ENCODE data around the gene PRR11. TPM values are rescaled to one million over a fixed set of nuclear protein-coding genes. Genes with fewer than 3 reads are reported as not detected.

Gene PRR11
- 53.4 and 66.4 TPM in 2 replicates for total RNA-seq

DNA sequence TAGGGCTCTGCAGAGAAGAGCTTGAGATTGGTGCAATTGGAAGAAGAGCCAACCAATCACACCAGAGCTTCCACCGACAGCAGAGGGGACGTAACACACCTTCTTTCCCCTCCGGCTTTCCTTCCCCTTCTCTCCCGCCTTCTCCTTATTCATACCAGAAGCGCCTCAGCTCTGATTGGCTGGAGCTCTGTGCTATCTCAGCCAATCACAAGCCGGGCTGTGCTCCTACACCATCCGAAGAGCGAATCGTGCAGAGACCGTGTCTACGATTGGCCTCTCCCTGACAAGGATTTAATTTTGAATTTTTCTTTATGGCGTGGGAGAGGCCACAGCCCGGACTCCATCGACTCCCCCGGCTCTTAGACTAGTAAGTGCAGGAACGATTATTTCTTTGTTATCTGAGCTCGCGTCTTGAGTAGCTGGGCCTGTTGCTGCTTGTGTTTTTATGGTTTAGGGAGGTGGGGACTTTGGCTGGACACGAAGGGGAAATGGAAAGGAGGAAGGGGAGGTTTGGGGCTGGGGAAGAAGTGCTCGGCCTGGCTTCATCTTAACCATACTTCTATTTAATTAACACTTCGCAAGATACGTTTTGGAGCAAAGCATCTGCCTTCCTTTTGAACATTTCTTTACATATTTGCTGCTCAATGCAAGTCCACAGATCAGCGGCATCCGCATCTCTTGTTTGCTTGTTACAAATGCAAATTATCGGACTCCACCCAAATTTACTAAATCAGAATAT, at the start of gene PRR11:
Gene PRR11 (plus strand): TSS at position 308 of the 739 bp plus-strand sequence. CDS start 14,007 bp downstream, outside the sequence.

GRCh38 chr17:59106463-59107305, 48.9 kb upstream of the PRR11 start, which contains the start of gene TRIM37:
Gene TRIM37, minus strand, starts transcription at chr17:59106880. Its CDS starts 419 bp downstream, at chr17:59106461.

GRCh38 chr17:59154721-59155438, 666 bp upstream of the PRR11 start, which contains the start of gene SKA2:
Gene SKA2, minus strand, starts transcription at chr17:59155186. Its CDS starts 23 bp downstream, at chr17:59155163.

DNA sequence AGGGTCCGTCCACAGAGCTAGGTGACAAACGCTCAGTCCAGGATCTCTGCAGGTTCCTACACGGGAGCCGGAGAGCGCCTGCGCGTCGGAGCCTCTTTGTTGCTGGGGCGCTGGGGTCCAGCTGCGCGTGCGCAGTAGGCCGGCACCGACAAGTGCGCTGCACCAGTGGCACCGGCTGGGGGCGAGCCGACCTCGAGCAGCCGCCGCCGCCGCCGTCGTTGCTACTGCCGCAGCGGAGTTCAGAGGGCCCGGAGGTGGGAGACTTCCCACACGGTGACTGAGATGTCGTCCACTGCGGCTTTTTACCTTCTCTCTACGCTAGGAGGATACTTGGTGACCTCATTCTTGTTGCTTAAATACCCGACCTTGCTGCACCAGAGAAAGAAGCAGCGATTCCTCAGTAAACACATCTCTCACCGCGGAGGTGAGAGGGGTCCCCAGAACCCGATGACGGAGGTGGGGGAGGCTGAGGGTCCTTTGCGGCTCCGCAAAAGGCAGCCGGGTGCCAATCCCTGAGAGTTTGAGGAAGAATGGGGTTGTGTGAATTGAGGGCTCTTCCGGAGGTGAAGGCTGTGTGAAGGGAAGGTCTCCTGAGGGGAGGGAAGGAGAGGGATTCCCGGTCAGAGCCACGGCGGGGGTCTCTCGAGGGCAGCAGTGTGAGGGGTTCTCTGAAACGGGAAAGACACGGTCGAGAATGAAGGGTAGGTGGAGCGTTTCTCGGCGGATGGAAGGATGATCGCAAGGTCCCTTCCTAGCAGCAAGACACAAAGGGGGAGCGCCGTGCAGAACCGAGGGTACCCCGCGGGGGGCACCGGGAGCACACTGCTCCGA, 65.0 kb downstream of the PRR11 start, which contains the start of gene GDPD1:
Gene GDPD1 (plus strand): TSS at position 184 of the 831 bp plus-strand sequence. CDS start 99 bp downstream, at position 283.

Other genes starting within 250 kb of the PRR11 start
- 12.3 and 16.1 TPM in 2 replicates for gene TRIM37, start 48.9 kb upstream of the PRR11 start, total RNA-seq
- 90.5 and 129 TPM in 2 replicates for gene SKA2, start 560 bp upstream of the PRR11 start, total RNA-seq
- 10.6 and 11.6 TPM in 2 replicates for gene SMG8, start 54.3 kb downstream of the PRR11 start, total RNA-seq
- gene GDPD1, start 64.8 kb downstream of the PRR11 start, total RNA-seq: 0.45 and 0.50 TPM in 2 replicates
- gene YPEL2, start 175.9 kb downstream of the PRR11 start, total RNA-seq: 1.3 and 1.5 TPM in 2 replicates